M059J (cell line): ENCODE results near the gene CPEB2. TPM values are rescaled to one million over a fixed set of nuclear protein-coding genes. Genes with fewer than 3 reads are reported as not detected.
"Not testable (repeated sequence)": the region's sequence is repeated elsewhere in the genome, so short reads cannot be mapped to it uniquely, and the experiment has no call there.

Experiments used
- DNase-seq: peaks from one replicate; pipeline ENCODE4 v3.0.0-alpha.2; 2012; ENCODE audit warnings: low read depth
- total RNA-seq: library from RNA; depleted of rRNA; stranded (reverse); fragments of >200 nt; shearing (Covaris generic); gene quantifications from 2 replicates; pipeline ENCODE4 v1.2.3, GENCODE V29; 2014

CPEB2 gene
- total RNA-seq, 1 experiment from 2014 or later = 6.2 TPM

GRCh38 chr4:15043922-15044321, 41.6 kb downstream of the CPEB2 start:
- no peak for DNase-seq

DNA sequence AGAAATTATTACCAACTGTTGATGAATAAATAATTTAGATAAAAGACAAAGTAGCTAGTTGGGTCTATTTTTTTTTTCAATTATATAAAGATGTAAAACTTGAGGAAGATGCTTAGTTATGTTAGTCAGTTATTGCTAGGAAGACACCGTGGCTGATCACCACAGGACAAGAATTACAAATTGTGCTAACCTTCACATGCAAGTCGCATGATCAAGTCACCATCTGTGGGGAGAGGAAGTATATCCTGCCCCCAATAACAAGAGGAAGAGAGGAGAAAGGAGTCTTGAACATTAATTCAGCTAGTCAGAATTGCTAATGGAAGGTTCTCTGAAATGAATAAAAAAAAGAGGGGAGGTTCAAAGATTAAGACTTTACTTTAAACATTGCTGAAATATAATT, 52.3 kb downstream of the CPEB2 start:
- DNase-seq = no peak

DNA sequence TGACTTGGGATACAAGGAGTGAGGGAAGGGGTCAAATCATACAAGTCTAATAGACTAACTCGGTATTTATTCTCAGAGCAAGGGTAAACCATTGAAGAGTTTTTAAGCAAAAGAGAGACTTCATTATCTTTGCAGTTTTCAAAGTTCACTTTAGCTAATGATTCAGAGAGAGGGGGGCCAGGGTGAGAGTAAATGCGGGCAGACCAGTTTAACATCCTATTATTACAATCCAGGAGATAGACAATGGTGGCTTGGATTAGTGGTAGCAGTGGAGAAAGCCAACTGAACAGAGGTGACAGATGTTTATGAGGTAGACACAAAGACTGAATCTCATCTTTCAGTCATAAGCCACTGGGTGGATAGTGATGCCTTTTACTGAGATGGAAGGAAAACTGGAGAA, 57.9 kb downstream of the CPEB2 start:
- no peak for DNase-seq

DNA sequence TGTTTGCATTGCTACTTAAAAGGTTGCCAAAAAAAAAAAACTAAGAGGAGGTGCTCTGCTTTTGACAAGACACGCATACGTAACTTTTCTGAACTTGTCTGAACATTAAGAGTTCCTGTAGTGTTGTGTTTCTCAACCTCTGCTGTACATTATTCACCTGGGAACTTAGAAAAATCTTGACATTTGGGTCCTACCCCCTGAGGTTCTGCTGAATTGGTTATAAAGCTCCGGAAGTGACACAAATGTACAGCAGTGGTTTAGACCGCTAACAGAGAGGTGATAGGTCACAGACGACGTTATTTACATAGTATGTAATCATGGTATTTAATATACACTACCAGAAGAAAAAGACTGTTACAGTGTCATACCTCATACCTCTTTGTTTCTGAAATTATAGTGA, 61.1 kb downstream of the CPEB2 start:
- no peak for DNase-seq

DNA sequence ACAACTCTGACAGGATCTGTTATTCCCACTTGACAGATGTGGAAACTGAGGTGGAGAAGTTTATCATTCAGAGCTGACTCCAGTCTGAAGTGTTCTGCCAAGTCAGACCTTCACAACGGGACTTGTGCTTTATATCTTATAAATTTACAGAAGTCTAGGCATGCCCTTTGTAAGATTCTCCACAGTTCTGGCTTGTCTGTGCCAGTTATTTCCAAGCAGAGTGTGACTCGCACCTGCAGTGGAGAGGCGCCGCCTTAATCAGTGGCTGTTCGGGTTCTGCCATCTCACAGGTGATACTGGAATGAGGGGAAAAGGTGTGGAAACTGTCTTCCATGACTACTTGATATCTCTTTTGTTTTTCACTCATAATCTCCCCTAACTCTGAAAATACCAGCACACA, 63.2 kb downstream of the CPEB2 start:
- DNase-seq = no peak

- DNase-seq = no peak
Observed at GRCh38 chr4:15066140-15066539, 63.9 kb downstream of the CPEB2 start.

DNA sequence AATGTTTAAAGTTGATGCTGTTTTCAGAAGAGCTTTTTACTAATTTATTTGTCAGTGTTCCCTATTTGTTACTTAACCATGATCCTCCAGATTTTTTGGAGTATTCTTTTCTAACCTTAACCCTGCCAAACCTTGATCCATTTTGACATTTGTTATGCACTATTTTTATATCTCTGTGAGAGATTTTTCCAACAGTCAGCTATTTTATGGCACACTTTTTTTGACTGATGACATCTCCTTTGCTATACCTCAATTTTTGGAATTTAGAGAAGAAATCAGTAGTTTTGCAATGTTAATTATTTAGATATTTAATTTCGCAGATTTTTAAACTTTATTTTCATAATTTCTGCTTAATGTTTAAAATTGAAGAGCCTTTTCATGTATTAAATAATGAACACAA, 66.0 kb downstream of the CPEB2 start:
- no peak for DNase-seq

GRCh38 chr4:15075875-15076274, 73.6 kb downstream of the CPEB2 start:
- no peak for DNase-seq

GRCh38 chr4:15077969-15078368, 75.7 kb downstream of the CPEB2 start:
- DNase-seq = peak; percentile 59

DNA sequence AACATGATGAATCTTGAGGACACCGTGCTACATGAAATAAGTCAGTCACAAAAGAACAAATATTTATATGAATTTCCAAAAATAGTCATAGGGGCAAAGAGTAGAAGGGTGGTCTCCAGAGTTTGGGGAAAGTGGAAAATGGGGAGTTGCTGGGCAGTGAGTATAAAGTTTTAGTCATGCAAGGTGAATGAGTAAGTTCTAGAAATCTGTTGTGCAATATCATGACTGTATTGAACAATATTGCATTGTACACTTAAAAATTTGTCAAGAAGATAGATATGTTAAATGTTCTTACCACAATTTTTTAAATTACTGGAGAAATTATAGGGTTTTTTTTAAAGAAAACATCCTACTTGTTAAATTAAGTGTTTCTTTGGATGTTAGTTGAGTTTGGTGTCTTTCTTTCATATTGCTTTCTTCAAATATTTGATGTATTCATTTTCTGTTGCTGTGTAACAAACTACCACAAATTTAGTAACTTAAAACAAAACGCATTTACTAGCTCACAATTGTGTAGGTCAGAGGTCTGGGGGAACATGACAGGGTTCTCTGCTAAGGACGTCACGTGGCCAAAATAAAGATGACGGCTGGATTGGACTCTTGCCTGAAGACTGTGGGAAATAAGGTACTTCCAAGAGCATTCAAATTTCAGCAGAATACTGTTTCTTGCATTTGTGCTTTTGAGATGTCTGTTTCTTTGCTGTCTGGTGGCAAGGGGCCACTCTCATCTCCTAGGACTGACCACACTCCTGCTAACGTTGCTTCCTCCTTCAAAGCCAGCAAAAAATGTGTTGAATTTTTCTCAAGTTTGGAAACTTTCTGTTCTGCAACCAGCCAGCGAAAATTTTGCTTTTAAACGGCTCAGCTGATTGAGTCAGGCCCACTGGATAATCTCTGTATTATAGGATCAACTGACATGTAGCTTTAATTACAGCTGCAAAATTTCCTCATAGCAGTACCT, 76.7 kb downstream of the CPEB2 start:
- DNase-seq = peak; percentile 5

DNA sequence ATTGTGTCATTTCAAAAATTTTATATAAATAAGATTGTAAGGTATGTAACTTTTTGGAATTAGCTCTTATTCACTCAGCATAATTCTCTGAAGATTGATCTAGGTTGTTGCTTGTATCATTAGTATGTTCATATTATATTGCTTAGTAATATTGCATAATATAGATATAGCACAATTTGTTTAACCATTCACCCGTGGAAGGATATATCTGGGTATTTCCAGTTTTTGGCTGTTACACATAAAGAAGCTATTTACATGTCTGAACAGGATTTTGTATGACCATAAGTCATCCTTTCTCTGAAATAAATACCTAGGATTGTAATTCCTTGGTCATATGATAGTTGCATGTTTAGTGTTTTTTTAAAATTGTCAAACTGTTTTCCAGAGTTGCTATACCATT, 82.5 kb downstream of the CPEB2 start:
- DNase-seq = no peak

- DNase-seq = not testable (repeated sequence)
Observed at GRCh38 chr4:15085762-15086161, 83.5 kb downstream of the CPEB2 start.

GRCh38 chr4:15086259-15086658, 84.0 kb downstream of the CPEB2 start:
- DNase-seq = not testable (repeated sequence)

DNA sequence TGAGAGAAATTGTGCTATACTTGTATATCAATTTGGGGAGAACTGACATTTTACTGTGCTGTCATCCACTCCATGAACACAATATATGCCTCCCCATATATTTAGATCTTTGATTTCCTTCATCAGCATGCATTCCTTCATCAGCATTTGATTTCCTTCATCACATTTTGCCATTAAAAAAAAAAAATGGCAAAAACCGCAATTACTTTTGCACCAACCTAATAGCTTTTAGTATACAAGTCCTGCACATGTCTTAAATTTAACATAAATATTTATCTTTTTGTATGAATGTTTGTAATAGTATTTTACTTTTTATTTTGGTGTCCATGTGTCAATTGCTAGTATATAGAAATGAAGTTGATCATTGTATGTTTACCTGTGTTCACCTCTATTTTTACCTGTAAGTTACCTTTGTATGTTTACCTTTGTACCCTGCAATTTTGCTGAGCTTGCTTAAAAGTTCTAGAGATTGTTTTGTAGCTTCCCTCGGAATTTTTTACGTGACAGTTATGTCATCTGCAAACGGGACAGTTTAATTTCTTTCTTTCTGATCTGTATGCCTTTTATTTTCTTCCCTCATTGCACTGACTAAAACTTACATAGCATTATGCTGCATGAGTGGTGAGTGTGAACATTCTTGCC, 86.2 kb downstream of the CPEB2 start:
- no peak for DNase-seq

DNA sequence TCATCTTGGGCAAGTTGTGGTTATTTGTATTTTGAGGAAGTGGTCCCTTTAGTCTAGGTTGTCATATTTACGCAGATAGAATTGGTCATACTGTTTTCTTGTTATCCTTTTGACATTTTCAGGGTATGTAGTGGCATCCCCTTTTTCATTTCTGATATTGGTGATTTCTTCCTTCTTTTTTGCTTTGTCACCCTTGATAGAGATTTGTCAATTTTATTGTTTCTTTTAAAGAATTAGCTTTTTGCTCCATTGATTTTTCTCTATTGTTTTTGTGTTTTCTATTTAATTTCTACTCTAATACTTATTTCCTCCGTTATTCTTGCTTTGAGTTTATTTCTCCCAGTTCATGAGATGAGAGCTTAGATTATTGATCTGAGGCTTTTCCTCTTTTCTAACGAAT, 87.7 kb downstream of the CPEB2 start:
- DNase-seq = no peak

DNA sequence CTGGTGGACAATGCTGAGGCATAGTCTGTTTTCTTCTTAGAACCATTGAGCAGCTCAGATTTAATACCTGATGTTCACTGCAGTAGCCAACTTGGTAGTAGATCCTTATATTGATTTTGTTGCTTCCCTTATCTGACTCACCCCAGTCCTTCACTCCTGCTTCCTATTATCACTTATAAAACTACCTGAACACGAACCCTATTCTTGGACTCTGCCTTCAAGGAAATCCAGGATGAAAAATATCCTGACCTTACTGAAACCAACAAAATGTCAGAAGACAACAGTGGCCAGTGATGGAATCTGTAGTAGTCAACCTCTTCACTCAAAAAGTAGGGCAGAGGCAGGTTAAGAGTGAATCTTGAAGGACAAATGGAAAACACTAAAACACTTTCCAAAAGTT, 98.1 kb downstream of the CPEB2 start:
- no peak for DNase-seq

GRCh38 chr4:15100994-15101695, 98.9 kb downstream of the CPEB2 start:
- DNase-seq = peak; percentile 52

DNA sequence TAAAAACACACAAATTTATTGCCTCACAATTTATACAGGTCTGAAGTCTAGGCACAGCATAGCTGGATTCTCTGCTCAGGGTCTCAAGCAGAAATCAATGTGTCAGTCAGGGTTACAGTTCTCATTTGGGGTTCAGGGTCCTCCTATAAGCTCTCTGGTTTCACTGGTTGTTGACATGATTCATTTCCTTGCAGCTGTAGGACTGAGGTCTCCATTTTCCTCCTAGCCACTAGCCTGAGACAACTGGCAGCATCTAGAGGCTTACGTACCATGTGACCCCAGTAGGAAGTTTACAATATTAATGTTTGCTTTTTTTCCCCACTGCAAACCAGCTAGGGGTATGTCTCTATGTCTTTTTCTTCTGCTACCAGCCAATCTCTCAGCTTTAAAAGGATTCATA, 102.5 kb downstream of the CPEB2 start:
- peak; percentile 9 for DNase-seq

DNA sequence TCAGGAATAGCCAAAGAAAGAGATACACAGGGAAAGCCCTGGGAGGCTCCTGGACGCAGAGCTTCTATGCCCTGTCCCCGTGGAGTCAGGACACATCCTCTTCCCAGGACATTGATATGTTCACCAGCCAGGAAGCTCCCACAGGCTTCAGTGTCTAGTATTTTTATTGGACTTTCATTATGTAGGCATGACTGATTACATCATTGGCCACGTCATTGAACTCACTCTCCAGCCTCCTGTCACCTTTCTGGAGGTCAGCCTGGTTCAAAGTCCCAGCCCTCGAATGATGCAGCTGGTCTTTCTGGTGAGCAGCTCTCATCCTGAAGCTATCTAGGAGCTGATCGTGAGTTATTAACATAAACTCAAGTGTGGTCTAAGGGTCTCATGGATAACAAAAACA, 104.1 kb downstream of the CPEB2 start:
- DNase-seq = peak; percentile 21

DNA sequence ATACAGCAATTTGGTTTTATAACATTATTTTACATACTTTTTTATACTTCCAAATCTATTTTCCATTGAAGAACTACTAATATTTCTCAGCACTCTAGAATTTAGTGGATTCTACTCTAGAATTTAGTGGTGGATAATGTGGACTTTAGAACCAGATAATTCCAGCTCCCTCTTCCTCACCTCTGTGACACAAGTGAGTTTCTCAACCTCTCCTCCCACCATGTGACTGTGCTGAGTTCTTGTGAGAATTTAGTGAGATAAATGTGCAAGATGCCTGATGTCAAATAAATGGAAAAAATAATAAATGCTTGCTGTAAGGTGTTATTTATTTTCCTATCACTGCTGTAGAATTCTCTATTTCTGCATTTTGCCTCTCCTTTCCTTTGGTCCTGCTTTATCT, 107.3 kb downstream of the CPEB2 start:
- DNase-seq = no peak

- no peak for DNase-seq
Observed at GRCh38 chr4:15110120-15110571, 107.9 kb downstream of the CPEB2 start.

DNA sequence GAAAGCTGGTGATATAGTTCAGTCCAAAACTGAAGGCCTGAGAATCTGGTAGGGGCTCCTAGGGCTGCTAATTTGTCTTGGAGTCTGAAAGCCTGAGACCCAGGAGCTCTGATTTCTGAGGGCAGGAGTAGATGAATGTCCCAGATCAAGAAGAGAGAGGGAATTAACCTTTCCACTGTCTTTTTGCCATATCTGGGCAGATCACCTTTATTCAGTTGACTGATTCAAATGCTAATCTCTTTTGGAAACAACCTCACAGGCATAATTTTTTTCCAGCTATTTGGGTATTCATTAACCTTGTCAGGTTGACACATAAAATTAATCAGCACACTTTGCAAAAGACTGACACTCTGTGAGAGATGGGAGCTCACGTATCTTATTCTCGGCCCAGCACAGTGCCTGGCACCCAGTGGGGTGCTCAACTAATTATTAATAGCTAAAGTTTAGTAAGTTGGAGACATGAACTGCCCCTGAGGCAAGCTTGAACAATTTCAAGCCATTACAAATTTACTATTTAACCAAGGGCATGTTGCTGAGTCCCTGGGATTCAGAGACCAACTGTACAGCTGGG, 114.3 kb downstream of the CPEB2 start:
- no peak for DNase-seq
